Activated naive CD4-positive, alpha-beta T cell treated with anti-CD3 and anti-CD28 coated beads, Interleukin-2, amount 50 U/mL, for 24 hours (primary cell): ENCODE data around the gene DNER.

ENCODE experiments used
- H3K27ac Mint-ChIP-seq: one replicate; pipeline ENCODE4 v1.8.0; 2021; ENCODE audit warnings: mild to moderate bottlenecking, mixed read lengths
- H3K27me3 Mint-ChIP-seq: one replicate; pipeline ENCODE4 v1.8.0; 2021; ENCODE audit warnings: mixed read lengths
- H3K36me3 Mint-ChIP-seq: one replicate; pipeline ENCODE4 v1.8.0; 2021; ENCODE audit warnings: mixed read lengths
- H3K4me1 Mint-ChIP-seq: one replicate; pipeline ENCODE4 v1.8.0; 2021; ENCODE audit warnings: mixed read lengths
- H3K4me3 Mint-ChIP-seq: one replicate; pipeline ENCODE4 v1.8.0; 2021; ENCODE audit warnings: mild to moderate bottlenecking, mixed read lengths
- H3K9me3 Mint-ChIP-seq: one replicate; pipeline ENCODE4 v1.8.0; 2021; ENCODE audit warnings: mixed read lengths

The DNER gene

GRCh38 chr2:229660951-229661350 lies 53.4 kb downstream of the DNER start:
- Mint-ChIP-seq H3K4me1 (no peaks in the 10 kb centered on the region), H3K27ac (no peak overlapping the region), H3K36me3 (no peaks in the 10 kb centered on the region), H3K4me3 (no peak overlapping the region), H3K27me3 (peaks cover 2% of the 10 kb centered on the region), H3K9me3 (no peaks in the 10 kb centered on the region)

- H3K4me1 Mint-ChIP-seq = no peaks in the 10 kb centered on the region
- H3K27me3 Mint-ChIP-seq = peaks cover 2% of the 10 kb centered on the region
- no peaks in the 10 kb centered on the region for H3K36me3 Mint-ChIP-seq
- no peak overlapping the region for H3K27ac Mint-ChIP-seq
- no peaks in the 10 kb centered on the region for H3K9me3 Mint-ChIP-seq
- no peak overlapping the region for H3K4me3 Mint-ChIP-seq
Measured at GRCh38 chr2:229660391-229660790, 54.0 kb downstream of the DNER start.

DNA sequence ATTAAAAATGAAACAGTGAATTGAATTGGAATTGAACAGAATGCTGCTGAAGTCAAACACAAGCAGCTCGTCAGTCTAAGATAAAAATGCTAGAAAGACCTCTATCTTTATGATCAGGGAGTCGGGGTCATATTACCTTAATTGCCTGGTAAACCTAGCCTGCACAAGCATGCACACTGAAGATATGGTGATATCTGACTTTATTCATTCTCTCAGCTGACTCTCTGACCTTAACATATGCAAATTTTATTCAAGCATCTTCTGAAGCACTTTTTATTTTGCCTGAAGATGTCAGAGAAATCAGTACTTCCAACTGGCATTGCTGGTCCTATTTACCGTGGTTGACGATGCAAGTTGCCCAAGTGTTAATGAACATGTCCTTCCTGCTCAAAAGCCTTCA lies 56.4 kb downstream of the DNER start:
- Mint-ChIP-seq H3K9me3 (no peaks in the 10 kb centered on the region), H3K4me1 (no peaks in the 10 kb centered on the region), H3K36me3 (no peaks in the 10 kb centered on the region), H3K27ac (no peak overlapping the region), H3K27me3 (peaks cover 2% of the 10 kb centered on the region), H3K4me3 (no peak overlapping the region)

- Mint-ChIP-seq H3K4me1 (no peaks in the 10 kb centered on the region), H3K4me3 (no peak overlapping the region), H3K36me3 (no peaks in the 10 kb centered on the region), H3K9me3 (no peaks in the 10 kb centered on the region), H3K27ac (no peak overlapping the region), H3K27me3 (peaks cover 5% of the 10 kb centered on the region)
Measured at GRCh38 chr2:229654437-229654836, 59.9 kb downstream of the DNER start.

GRCh38 chr2:229653531-229653930 lies 60.8 kb downstream of the DNER start:
- no peak overlapping the region for H3K4me3 Mint-ChIP-seq
- no peaks in the 10 kb centered on the region for H3K4me1 Mint-ChIP-seq
- no peak overlapping the region for H3K27ac Mint-ChIP-seq
- no peaks in the 10 kb centered on the region for H3K36me3 Mint-ChIP-seq
- peaks cover 8% of the 10 kb centered on the region for H3K27me3 Mint-ChIP-seq
- H3K9me3 Mint-ChIP-seq = no peaks in the 10 kb centered on the region

GRCh38 chr2:229652796-229653195 lies 61.6 kb downstream of the DNER start:
- H3K27ac Mint-ChIP-seq = no peak overlapping the region
- no peaks in the 10 kb centered on the region for H3K4me1 Mint-ChIP-seq
- H3K27me3 Mint-ChIP-seq = peaks cover 8% of the 10 kb centered on the region
- H3K4me3 Mint-ChIP-seq = no peak overlapping the region
- no peaks in the 10 kb centered on the region for H3K9me3 Mint-ChIP-seq
- H3K36me3 Mint-ChIP-seq = no peaks in the 10 kb centered on the region

DNA sequence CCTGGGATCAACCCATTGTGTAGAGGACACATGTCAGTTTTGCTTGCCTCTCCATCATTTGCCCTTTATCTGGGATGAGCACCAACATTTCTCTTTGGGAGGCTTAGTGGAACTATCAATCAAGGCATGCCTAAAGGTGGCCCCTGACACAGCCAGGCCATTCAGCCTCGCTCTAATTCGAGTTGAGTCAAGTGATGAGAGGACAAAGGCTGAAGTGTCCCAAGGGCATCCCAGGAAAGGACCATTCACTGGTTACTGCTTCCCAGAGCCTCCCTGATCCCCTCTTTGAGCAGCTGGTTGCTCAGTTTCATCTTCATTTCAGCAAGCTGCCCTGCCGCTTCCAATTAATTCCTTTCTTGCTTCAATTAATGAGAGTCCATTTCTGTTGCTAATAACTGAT lies 63.5 kb downstream of the DNER start:
- Mint-ChIP-seq H3K27ac (no peak overlapping the region), H3K27me3 (peaks cover 8% of the 10 kb centered on the region), H3K9me3 (no peaks in the 10 kb centered on the region), H3K4me3 (no peak overlapping the region), H3K4me1 (no peaks in the 10 kb centered on the region), H3K36me3 (no peaks in the 10 kb centered on the region)

GRCh38 chr2:229650059-229650458 lies 64.3 kb downstream of the DNER start:
- Mint-ChIP-seq H3K4me1 (no peaks in the 10 kb centered on the region), H3K36me3 (no peaks in the 10 kb centered on the region), H3K4me3 (no peak overlapping the region), H3K9me3 (no peaks in the 10 kb centered on the region), H3K27ac (no peak overlapping the region), H3K27me3 (peaks cover 8% of the 10 kb centered on the region)

- peaks cover 5% of the 10 kb centered on the region for H3K27me3 Mint-ChIP-seq
- no peak overlapping the region for H3K4me3 Mint-ChIP-seq
- no peaks in the 10 kb centered on the region for H3K9me3 Mint-ChIP-seq
- H3K36me3 Mint-ChIP-seq = no peaks in the 10 kb centered on the region
- H3K27ac Mint-ChIP-seq = no peak overlapping the region
- no peaks in the 10 kb centered on the region for H3K4me1 Mint-ChIP-seq
Measured at GRCh38 chr2:229646186-229646723, 68.1 kb downstream of the DNER start.

GRCh38 chr2:229642371-229642770 lies 72.0 kb downstream of the DNER start:
- Mint-ChIP-seq H3K4me1 (no peaks in the 10 kb centered on the region), H3K27me3 (peaks cover 2% of the 10 kb centered on the region), H3K27ac (no peak overlapping the region), H3K36me3 (no peaks in the 10 kb centered on the region), H3K4me3 (no peak overlapping the region), H3K9me3 (no peaks in the 10 kb centered on the region)

DNA sequence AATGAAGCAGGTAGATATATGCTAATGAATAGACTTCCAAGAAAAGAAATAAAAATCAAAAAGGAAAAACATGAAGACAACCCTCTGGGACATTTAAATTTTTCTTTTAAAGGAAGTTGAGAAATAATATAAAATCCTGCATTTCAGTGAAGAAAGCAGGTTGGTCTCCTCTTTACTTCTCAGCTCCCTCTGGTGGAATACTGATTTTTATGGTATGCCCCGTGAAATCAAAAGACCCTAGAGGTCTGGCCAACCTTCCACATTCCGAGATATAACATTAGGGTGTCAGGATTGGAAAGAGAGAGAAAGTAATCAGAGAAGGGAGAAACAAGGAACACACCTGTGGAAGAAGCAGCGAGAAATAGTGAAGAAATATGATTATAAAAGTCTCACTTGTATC lies 72.7 kb downstream of the DNER start:
- H3K4me1 Mint-ChIP-seq = no peaks in the 10 kb centered on the region
- H3K36me3 Mint-ChIP-seq = no peaks in the 10 kb centered on the region
- H3K9me3 Mint-ChIP-seq = no peaks in the 10 kb centered on the region
- H3K27ac Mint-ChIP-seq = no peak overlapping the region
- H3K27me3 Mint-ChIP-seq = peaks cover 2% of the 10 kb centered on the region
- no peak overlapping the region for H3K4me3 Mint-ChIP-seq

DNA sequence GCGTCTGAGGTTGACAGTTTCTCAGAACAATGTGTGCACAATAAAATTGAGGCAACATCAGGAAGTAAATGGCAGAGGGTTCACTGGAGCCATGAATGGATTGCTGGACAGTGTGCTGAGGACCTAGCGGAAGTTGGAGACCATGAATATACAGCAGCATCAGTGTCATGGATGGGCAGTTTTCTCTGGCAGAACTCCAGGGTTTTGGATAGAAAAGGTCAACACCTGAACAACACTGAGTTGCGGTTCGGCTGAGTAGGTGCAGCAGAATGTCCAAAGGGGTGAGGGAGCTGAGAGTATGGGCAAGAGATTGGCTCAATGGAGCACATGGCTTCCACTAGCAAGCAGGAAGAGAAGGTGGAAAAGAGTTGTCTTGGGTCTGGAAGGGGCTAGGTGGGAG lies 73.7 kb downstream of the DNER start:
- H3K4me1 Mint-ChIP-seq = no peaks in the 10 kb centered on the region
- H3K9me3 Mint-ChIP-seq = no peaks in the 10 kb centered on the region
- no peak overlapping the region for H3K4me3 Mint-ChIP-seq
- H3K27me3 Mint-ChIP-seq = peaks cover 2% of the 10 kb centered on the region
- H3K36me3 Mint-ChIP-seq = no peaks in the 10 kb centered on the region
- H3K27ac Mint-ChIP-seq = no peak overlapping the region

DNA sequence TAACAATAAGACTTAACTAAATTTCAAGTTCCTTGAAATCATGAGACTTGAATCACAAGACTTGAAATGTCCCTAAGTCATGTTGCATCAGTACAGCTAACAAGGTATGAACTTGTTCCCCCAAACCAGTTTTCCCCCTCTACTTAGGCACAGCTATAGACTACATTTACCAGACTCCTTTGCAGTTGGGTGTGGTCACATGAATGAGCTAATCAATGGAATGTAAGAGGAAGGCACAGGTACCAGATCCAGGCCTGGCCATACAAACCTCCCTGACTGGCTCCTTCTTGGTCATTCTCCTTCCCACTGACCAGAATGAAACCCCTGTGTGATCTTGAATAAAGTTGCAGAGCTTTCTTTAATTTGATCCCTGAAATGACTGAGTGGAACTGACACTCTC lies 77.8 kb downstream of the DNER start:
- H3K36me3 Mint-ChIP-seq = no peaks in the 10 kb centered on the region
- no peaks in the 10 kb centered on the region for H3K4me1 Mint-ChIP-seq
- no peak overlapping the region for H3K4me3 Mint-ChIP-seq
- H3K27me3 Mint-ChIP-seq = peaks cover 9% of the 10 kb centered on the region
- H3K27ac Mint-ChIP-seq = no peak overlapping the region
- no peaks in the 10 kb centered on the region for H3K9me3 Mint-ChIP-seq

- peaks cover 14% of the 10 kb centered on the region for H3K27me3 Mint-ChIP-seq
- H3K9me3 Mint-ChIP-seq = no peaks in the 10 kb centered on the region
- no peak overlapping the region for H3K4me3 Mint-ChIP-seq
- no peaks in the 10 kb centered on the region for H3K4me1 Mint-ChIP-seq
- H3K36me3 Mint-ChIP-seq = no peaks in the 10 kb centered on the region
- H3K27ac Mint-ChIP-seq = no peak overlapping the region
Measured at GRCh38 chr2:229635371-229635680, 79.0 kb downstream of the DNER start.

DNA sequence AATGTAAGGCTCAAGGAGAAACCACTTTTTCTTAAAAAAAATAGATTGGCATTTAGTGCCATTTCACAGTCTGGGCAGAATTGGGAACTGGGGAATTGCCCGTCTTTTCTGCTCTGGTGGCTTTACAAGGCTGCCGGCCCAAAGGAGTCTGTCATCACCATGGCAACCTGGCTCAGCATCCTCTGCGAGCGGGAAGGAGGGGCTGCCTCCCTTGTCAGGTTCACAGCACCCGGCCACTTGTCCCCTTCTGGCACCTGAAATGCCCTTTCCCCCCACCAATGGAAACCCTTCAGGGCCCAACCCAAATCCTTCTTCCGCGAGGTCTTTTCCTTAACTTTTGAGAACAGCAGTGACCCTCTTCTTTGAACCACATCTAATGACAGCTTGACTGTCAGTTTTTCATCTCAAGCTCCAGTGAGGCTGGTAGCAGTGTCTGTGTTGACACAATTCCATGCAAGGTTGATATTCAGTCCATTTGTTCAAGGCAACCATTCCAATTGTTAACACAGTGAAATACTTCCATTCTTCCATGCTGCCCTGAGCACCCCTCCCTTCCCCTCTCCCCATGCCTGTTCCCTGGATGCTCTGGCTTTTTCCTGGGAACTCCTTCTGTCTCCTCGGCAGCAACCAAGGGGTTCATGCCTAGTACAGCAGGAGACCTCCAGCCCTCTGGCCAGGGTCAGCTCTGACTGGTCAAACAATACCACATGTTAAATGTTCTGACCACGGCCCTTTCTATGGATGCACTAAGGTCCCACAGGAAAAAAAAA lies 79.6 kb downstream of the DNER start:
- H3K9me3 Mint-ChIP-seq = no peaks in the 10 kb centered on the region
- H3K36me3 Mint-ChIP-seq = no peaks in the 10 kb centered on the region
- H3K4me3 Mint-ChIP-seq = no peak overlapping the region
- no peaks in the 10 kb centered on the region for H3K4me1 Mint-ChIP-seq
- peaks cover 11% of the 10 kb centered on the region for H3K27me3 Mint-ChIP-seq
- no peak overlapping the region for H3K27ac Mint-ChIP-seq

GRCh38 chr2:229633556-229633955 lies 80.8 kb downstream of the DNER start:
- Mint-ChIP-seq H3K27ac (no peak overlapping the region), H3K4me3 (no peak overlapping the region), H3K4me1 (no peaks in the 10 kb centered on the region), H3K36me3 (no peaks in the 10 kb centered on the region), H3K9me3 (no peaks in the 10 kb centered on the region), H3K27me3 (peaks cover 13% of the 10 kb centered on the region)

DNA sequence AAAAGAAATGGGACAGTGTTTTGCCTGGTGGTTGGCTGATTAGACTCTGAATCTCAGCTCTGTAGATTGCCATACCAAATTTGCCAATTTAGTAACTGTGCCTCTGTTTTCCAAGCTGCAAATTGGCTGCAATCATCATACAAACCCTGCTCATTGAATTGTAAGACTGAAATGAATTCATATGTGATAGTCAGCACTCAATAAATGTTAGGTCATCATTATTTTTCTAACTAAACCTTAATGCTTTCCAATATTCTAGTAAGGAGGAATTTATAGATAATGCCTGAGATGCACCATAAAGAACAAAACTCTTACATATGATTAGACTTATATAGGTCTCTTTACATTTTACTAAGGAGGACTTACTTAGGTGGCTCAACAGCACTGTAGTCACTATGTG lies 85.3 kb downstream of the DNER start:
- Mint-ChIP-seq H3K9me3 (no peaks in the 10 kb centered on the region), H3K27ac (no peak overlapping the region)

More for the DNA sequence above, 85.3 kb downstream of the DNER start:
- no peak overlapping the region for H3K4me3 Mint-ChIP-seq
- peaks cover 15% of the 10 kb centered on the region for H3K27me3 Mint-ChIP-seq
- no peaks in the 10 kb centered on the region for H3K36me3 Mint-ChIP-seq
- H3K4me1 Mint-ChIP-seq = no peaks in the 10 kb centered on the region
